MM.1S (cell line): ENCODE data around the gene CAMP.

Experiments used
- DNase-seq: peaks from one replicate; pipeline ENCODE4 v3.0.0-alpha.2; 2015
- H2AFZ ChIP-seq: fragments of 300-600 bp; sonication (generic); 2 replicates; pipeline ENCODE4 v1.6.0; 2016; ENCODE audit warnings: antibody characterized with exemption, low read length
- H3F3A ChIP-seq: fragments of 300-600 bp; sonication (generic); 2 replicates; pipeline ENCODE4 v1.6.1; 2016; ENCODE audit warnings: mild to moderate bottlenecking, antibody characterized with exemption, low read length, moderate library complexity, mixed read lengths; ENCODE audit not compliant: insufficient read depth
- H3K27ac ChIP-seq: fragments of 300-600 bp; sonication (generic); 2 replicates; pipeline ENCODE4 v1.5.1; 2016; ENCODE audit warnings: mild to moderate bottlenecking, low read length
- H3K27me3 ChIP-seq: fragments of 300-600 bp; sonication (generic); replicated peaks from 2 replicates; pipeline ENCODE4 v1.6.0; 2016; ENCODE audit warnings: low read length; ENCODE audit not compliant: insufficient read depth
- H3K36me3 ChIP-seq: fragments of 300-600 bp; sonication (generic); replicated peaks from 2 replicates; pipeline ENCODE4 v1.6.1; 2016; ENCODE audit warnings: mild to moderate bottlenecking, low read length, mixed read lengths; ENCODE audit not compliant: insufficient read depth
- H3K4me1 ChIP-seq: fragments of 300-600 bp; sonication (generic); 2 replicates; pipeline ENCODE4 v1.6.1; 2016; ENCODE audit warnings: low read length, mixed read lengths
- H3K4me2 ChIP-seq: fragments of 300-600 bp; sonication (generic); 2 replicates; pipeline ENCODE4 v1.6.0; 2016; ENCODE audit warnings: low read depth, low read length
- H3K4me3 ChIP-seq: fragments of 300-600 bp; sonication (generic); 2 replicates; pipeline ENCODE4 v1.5.1; 2016; ENCODE audit warnings: low read length, mixed read lengths
- H3K79me2 ChIP-seq: fragments of 300-600 bp; sonication (generic); 2 replicates; pipeline ENCODE4 v1.6.1; 2016; ENCODE audit warnings: mixed run types, low read length, mixed read lengths
- H3K9ac ChIP-seq: fragments of 300-600 bp; sonication (generic); 2 replicates; pipeline ENCODE4 v1.6.1; 2016; ENCODE audit warnings: low read length, mixed read lengths
- H3K9me2 ChIP-seq: fragments of 300-600 bp; sonication (generic); replicated peaks from 2 replicates; pipeline ENCODE4 v1.6.1; 2016; ENCODE audit warnings: mild to moderate bottlenecking, low read length, mixed read lengths; ENCODE audit not compliant: insufficient read depth
- H3K9me3 ChIP-seq: fragments of 300-600 bp; sonication (generic); replicated peaks from 2 replicates; pipeline ENCODE4 v1.6.1; 2016; ENCODE audit warnings: mild to moderate bottlenecking, low read length, mixed read lengths; ENCODE audit not compliant: insufficient read depth
- H4K20me1 ChIP-seq: fragments of 300-600 bp; sonication (generic); 2 replicates; pipeline ENCODE4 v1.6.1; 2016; ENCODE audit warnings: mild to moderate bottlenecking, low read length, moderate library complexity, mixed read lengths; ENCODE audit not compliant: insufficient read depth
- CTCF ChIP-seq: fragments of 300-600 bp; sonication (generic); IDR thresholded peaks from 2 replicates; pipeline ENCODE4 v1.5.1; 2016; ENCODE audit warnings: antibody characterized with exemption, low read length, mixed read lengths
- EZH2 ChIP-seq: fragments of 300-600 bp; sonication (generic); optimal IDR thresholded peaks from 2 replicates; pipeline ENCODE3; 2017; ENCODE audit warnings: low read depth, mild to moderate bottlenecking, antibody characterized with exemption, low read length, mixed read lengths
- EZH2phosphoT487 ChIP-seq: fragments of 300-600 bp; sonication (generic); IDR thresholded peaks from 2 replicates; pipeline ENCODE4 v1.6.1; 2018; ENCODE audit warnings: antibody characterized with exemption, low read length

The CAMP gene

GRCh38 chr3:48219543-48219942 lies 3.8 kb upstream of the CAMP start:
- no peaks in the 10 kb centered on the region for H3K27me3 ChIP-seq
- no peaks in the 10 kb centered on the region for H3F3A ChIP-seq
- no peaks in the 10 kb centered on the region for H3K9me2 ChIP-seq
- no peak overlapping the region for H2AFZ ChIP-seq
- no peaks in the 10 kb centered on the region for H3K79me2 ChIP-seq
- H3K4me1 ChIP-seq: no peaks in the 10 kb centered on the region
- H3K9me3 ChIP-seq: no peaks in the 10 kb centered on the region
- TF ChIP-seq EZH2phosphoT487: no peak
- no peak for TF ChIP-seq CTCF
- no peak for TF ChIP-seq EZH2
- no peaks in the 10 kb centered on the region for H4K20me1 ChIP-seq
- H3K9ac ChIP-seq: no peak overlapping the region
- DNase-seq: no peak
- H3K36me3 ChIP-seq: no peaks in the 10 kb centered on the region
- H3K27ac ChIP-seq: no peak overlapping the region
- no peak overlapping the region for H3K4me2 ChIP-seq
- no peak overlapping the region for H3K4me3 ChIP-seq

- Histone ChIP-seq H3K4me3 (no peak overlapping the region), H3K9me2 (no peaks in the 10 kb centered on the region), H3K4me2 (no peak overlapping the region), H3K27ac (no peak overlapping the region), H3K9me3 (no peaks in the 10 kb centered on the region), H4K20me1 (no peaks in the 10 kb centered on the region), H3F3A (no peaks in the 10 kb centered on the region), H3K79me2 (no peaks in the 10 kb centered on the region), H3K4me1 (no peaks in the 10 kb centered on the region), H3K36me3 (no peaks in the 10 kb centered on the region), H2AFZ (no peak overlapping the region), H3K9ac (no peak overlapping the region), H3K27me3 (no peaks in the 10 kb centered on the region)
- TF ChIP-seq EZH2 (no peak), EZH2phosphoT487 (no peak), CTCF (no peak)
- DNase-seq: no peak
Observed at GRCh38 chr3:48220746-48221145, 2.5 kb upstream of the CAMP start.

GRCh38 chr3:48225587-48225986 lies 2.3 kb downstream of the CAMP start:
- Histone ChIP-seq H2AFZ (no peak overlapping the region), H3K36me3 (no peaks in the 10 kb centered on the region), H3K27me3 (no peaks in the 10 kb centered on the region), H3K9me3 (no peaks in the 10 kb centered on the region), H3F3A (no peaks in the 10 kb centered on the region), H3K27ac (no peak overlapping the region), H3K4me1 (no peaks in the 10 kb centered on the region), H3K4me2 (no peak overlapping the region), H3K9ac (no peak overlapping the region), H3K79me2 (no peaks in the 10 kb centered on the region), H3K9me2 (no peaks in the 10 kb centered on the region), H3K4me3 (no peak overlapping the region), H4K20me1 (no peaks in the 10 kb centered on the region)
- no peak for DNase-seq
- TF ChIP-seq EZH2phosphoT487 (no peak), EZH2 (no peak)

GRCh38 chr3:48226939-48227338 lies 3.6 kb downstream of the CAMP start:
- H3K36me3 ChIP-seq: no peaks in the 10 kb centered on the region
- H3F3A ChIP-seq: no peaks in the 10 kb centered on the region
- H3K4me1 ChIP-seq: no peaks in the 10 kb centered on the region
- no peak overlapping the region for H3K9ac ChIP-seq
- no peaks in the 10 kb centered on the region for H3K79me2 ChIP-seq
- no peak overlapping the region for H3K4me2 ChIP-seq
- H3K4me3 ChIP-seq: no peak overlapping the region
- no peaks in the 10 kb centered on the region for H3K27me3 ChIP-seq
- TF ChIP-seq EZH2phosphoT487 (no peak), CTCF (no peak), EZH2 (no peak)
- no peak for DNase-seq
- no peak overlapping the region for H3K27ac ChIP-seq
- no peak overlapping the region for H2AFZ ChIP-seq
- H3K9me2 ChIP-seq: no peaks in the 10 kb centered on the region
- no peaks in the 10 kb centered on the region for H3K9me3 ChIP-seq
- no peaks in the 10 kb centered on the region for H4K20me1 ChIP-seq
